Neural progenitor cell (in vitro differentiated cells): ENCODE measurements around the gene NUDT22. TPM values are rescaled to one million over a fixed set of nuclear protein-coding genes. Genes with fewer than 3 reads are reported as not detected.

Source experiments
- DNase-seq: peaks from one replicate; pipeline ENCODE4 v3.0.0-alpha.2; 2016; ENCODE audit warnings: low spot score
- H2AFZ ChIP-seq: fragments of 200-600 bp; sonication (generic); replicated peaks from 2 replicates; pipeline ENCODE4 v1.6.1; 2016; ENCODE audit warnings: antibody characterized with exemption
- H3F3A ChIP-seq: fragments of 200-600 bp; sonication (generic); 2 replicates; pipeline ENCODE4 v1.6.1; 2016; ENCODE audit warnings: antibody characterized with exemption, low read depth
- H3K27ac ChIP-seq: fragments of 200-600 bp; sonication (generic); 2 replicates; pipeline ENCODE4 v1.5.1; 2016; ENCODE audit warnings: mild to moderate bottlenecking
- H3K27me3 ChIP-seq: fragments of 200-600 bp; sonication (generic); 2 replicates; pipeline ENCODE4 v1.6.1; 2016; ENCODE audit warnings: mild to moderate bottlenecking, moderate library complexity
- H3K36me3 ChIP-seq: fragments of 200-600 bp; sonication (generic); 2 replicates; pipeline ENCODE4 v1.5.1; 2016
- H3K4me1 ChIP-seq: fragments of 200-600 bp; sonication (generic); 2 replicates; pipeline ENCODE4 v1.6.1; 2016; ENCODE audit warnings: mixed run types
- H3K4me2 ChIP-seq: fragments of 200-600 bp; sonication (generic); 2 replicates; pipeline ENCODE4 v1.6.1; 2016
- H3K4me3 ChIP-seq: fragments of 200-600 bp; sonication (generic); 2 replicates; pipeline ENCODE4 v1.5.1; 2016
- H3K79me2 ChIP-seq: fragments of 200-600 bp; sonication (generic); 2 replicates; pipeline ENCODE4 v1.6.1; 2016; ENCODE audit warnings: low read depth
- H3K9ac ChIP-seq: fragments of 200-600 bp; sonication (generic); 2 replicates; pipeline ENCODE4 v1.6.1; 2016
- H3K9me3 ChIP-seq: fragments of 200-600 bp; sonication (generic); 2 replicates; pipeline ENCODE4 v1.5.1; 2016; ENCODE audit warnings: low read depth
- H4K20me1 ChIP-seq: fragments of 200-600 bp; sonication (generic); 2 replicates; pipeline ENCODE4 v1.6.1; 2016; ENCODE audit warnings: low read depth
- H3K27ac Mint-ChIP-seq: 3 replicates; pipeline ENCODE4 v1.8.0; 2021; ENCODE audit warnings: mixed read lengths
- H3K27me3 Mint-ChIP-seq: 2 replicates; pipeline ENCODE4 v1.8.0; 2022; ENCODE audit warnings: low read depth, mild to moderate bottlenecking, inconsistent platforms, moderate library complexity, mixed read lengths; ENCODE audit not compliant: insufficient read depth
- H3K36me3 Mint-ChIP-seq: 3 replicates; pipeline ENCODE4 v1.8.0; 2021; ENCODE audit warnings: mixed read lengths
- H3K4me1 Mint-ChIP-seq: 3 replicates; pipeline ENCODE4 v1.8.0; 2021; ENCODE audit warnings: mixed read lengths
- H3K4me3 Mint-ChIP-seq: 3 replicates; pipeline ENCODE4 v1.8.0; 2021; ENCODE audit warnings: mild to moderate bottlenecking, moderate library complexity, mixed read lengths
- H3K9me3 Mint-ChIP-seq: 3 replicates; pipeline ENCODE4 v1.8.0; 2020; ENCODE audit warnings: mixed read lengths
- CTCF ChIP-seq: fragments of 200-600 bp; sonication (generic); IDR thresholded peaks from 2 replicates; pipeline ENCODE4 v1.5.1; 2017; ENCODE audit warnings: antibody characterized with exemption, mild to moderate bottlenecking
- EZH2 ChIP-seq: fragments of 200-600 bp; sonication (generic); IDR thresholded peaks from 2 replicates; pipeline ENCODE4 v1.6.1; 2017; ENCODE audit warnings: antibody characterized with exemption, mild to moderate bottlenecking, moderate library complexity
- EZH2phosphoT487 ChIP-seq: fragments of 200-600 bp; sonication (generic); IDR thresholded peaks from 2 replicates; pipeline ENCODE4 v1.6.1; 2017; ENCODE audit warnings: antibody characterized with exemption
- total RNA-seq: library from RNA; depleted of rRNA; stranded (reverse); fragments of >200 nt; gene quantifications from 2 replicates; pipeline ENCODE4 v1.2.3, GENCODE V29; 2015; ENCODE audit warnings: low replicate concordance

NUDT22 gene
- total RNA-seq, 1 donor from 2014 or later = 23.5 TPM

GRCh38 chr11:64262271-64263002 lies 36.4 kb downstream of the NUDT22 start:
- Histone ChIP-seq H3K9ac (no peak overlapping the region), H2AFZ (no peak overlapping the region), H3K79me2 (no peaks in the 10 kb centered on the region), H3K9me3 (no peaks in the 10 kb centered on the region), H3K4me2 (no peak overlapping the region), H3K27me3 (no peaks in the 10 kb centered on the region), H3K4me1 (no peaks in the 10 kb centered on the region), H3K4me3 (no peak overlapping the region), H3K36me3 (no peaks in the 10 kb centered on the region), H3K27ac (no peak overlapping the region), H4K20me1 (no peaks in the 10 kb centered on the region), H3F3A (no peaks in the 10 kb centered on the region)
- Mint-ChIP-seq H3K4me1 (peaks cover 3% of the 10 kb centered on the region), H3K9me3 (no peaks in the 10 kb centered on the region), H3K27ac (peak overlapping the region; percentile 46), H3K36me3 (peaks cover 21% of the 10 kb centered on the region), H3K4me3 (no peak overlapping the region), H3K27me3 (peaks cover 12% of the 10 kb centered on the region)
- no peak for DNase-seq
- TF ChIP-seq CTCF (no peak), EZH2phosphoT487 (no peak), EZH2 (no peak)

GRCh38 chr11:64263021-64263946 lies 37.2 kb downstream of the NUDT22 start:
- H3K4me3 Mint-ChIP-seq = peak overlapping the region; percentile 67
- Histone ChIP-seq H3K27me3 (no peaks in the 10 kb centered on the region), H3K4me3 (no peak overlapping the region), H4K20me1 (no peaks in the 10 kb centered on the region), H3K9me3 (no peaks in the 10 kb centered on the region), H3K27ac (no peak overlapping the region), H3K79me2 (no peaks in the 10 kb centered on the region), H3F3A (peaks cover 6% of the 10 kb centered on the region), H3K4me1 (no peaks in the 10 kb centered on the region), H3K9ac (peak overlapping the region; percentile 38), H3K36me3 (no peaks in the 10 kb centered on the region), H3K4me2 (no peak overlapping the region), H2AFZ (no peak overlapping the region)
- DNase-seq = peak; percentile 61
- peaks cover 11% of the 10 kb centered on the region for H3K4me1 Mint-ChIP-seq
- peak overlapping the region; percentile 69 for H3K27ac Mint-ChIP-seq
- peaks cover 9% of the 10 kb centered on the region for H3K27me3 Mint-ChIP-seq
- peaks cover 18% of the 10 kb centered on the region for H3K36me3 Mint-ChIP-seq
- TF ChIP-seq EZH2 (no peak), CTCF (peak; percentile 13), EZH2phosphoT487 (no peak)
- H3K9me3 Mint-ChIP-seq = no peaks in the 10 kb centered on the region

- Histone ChIP-seq H3K4me1 (peaks cover 5% of the 10 kb centered on the region), H3K36me3 (no peaks in the 10 kb centered on the region), H3K9me3 (no peaks in the 10 kb centered on the region), H4K20me1 (peaks cover 4% of the 10 kb centered on the region), H3K27ac (no peak overlapping the region), H3K4me2 (no peak overlapping the region), H3K27me3 (no peaks in the 10 kb centered on the region), H3K79me2 (no peaks in the 10 kb centered on the region), H3K9ac (no peak overlapping the region), H3F3A (peaks cover 12% of the 10 kb centered on the region), H2AFZ (no peak overlapping the region), H3K4me3 (no peak overlapping the region)
- no peak for DNase-seq
- Mint-ChIP-seq H3K36me3 (peaks cover 18% of the 10 kb centered on the region), H3K4me1 (peaks cover 15% of the 10 kb centered on the region), H3K9me3 (no peaks in the 10 kb centered on the region), H3K4me3 (no peak overlapping the region), H3K27ac (no peak overlapping the region), H3K27me3 (peaks cover 12% of the 10 kb centered on the region)
- TF ChIP-seq EZH2 (no peak), CTCF (no peak), EZH2phosphoT487 (no peak)
These were observed 37.9 kb downstream of the NUDT22 start for GRCh38 chr11:64263947-64264317.
